ENCODE results near the gene ESRRG.

ESRRG gene

DNA sequence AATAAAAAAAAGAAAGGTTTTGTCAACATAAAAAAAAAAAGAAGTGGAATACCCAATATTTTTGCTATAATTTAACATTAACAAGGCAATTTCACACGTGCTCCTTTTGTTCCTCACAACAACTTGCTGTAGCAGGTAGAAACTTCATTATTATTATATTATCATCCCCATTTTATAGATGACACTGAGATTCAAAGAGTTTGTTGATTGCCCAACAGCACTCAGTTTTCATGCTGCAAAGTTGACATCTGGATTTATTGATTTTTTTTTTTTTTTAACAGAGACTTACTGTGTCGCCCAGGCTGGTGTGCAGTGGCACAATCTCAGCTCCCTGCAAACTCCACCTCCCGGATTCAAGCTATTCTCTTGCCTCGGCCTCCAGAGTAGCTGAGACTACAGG lies 8.9 kb upstream of the ESRRG start:
- no peak for DNase-seq (ENCODE audit: low spot score)
- in situ Hi-C loops (cut with MboI; ENCODE audit: low sequenced_read_pairs, unreplicated experiment), result no loop called here

DNA sequence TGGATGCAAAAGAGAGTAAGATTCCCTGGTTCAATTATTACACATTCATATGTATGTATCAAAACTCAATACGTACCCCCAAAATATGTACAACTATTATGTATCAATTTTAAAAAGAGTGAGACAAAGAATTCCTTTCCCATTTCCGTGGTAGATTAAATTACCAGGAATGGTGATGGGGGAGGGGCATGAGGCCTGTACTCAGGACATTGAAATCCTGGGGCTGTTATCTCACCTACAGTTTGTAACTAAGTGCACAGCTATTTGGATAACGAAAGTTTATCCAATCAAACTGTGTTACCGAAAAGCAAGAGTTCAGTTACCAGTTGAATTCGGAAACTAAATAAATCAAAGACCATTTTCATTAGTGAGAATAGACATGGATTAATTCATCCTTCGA lies 8.3 kb upstream of the ESRRG start:
- in situ Hi-C loops (cut with MboI; ENCODE audit: low sequenced_read_pairs, unreplicated experiment), result no loop called here
- TF ChIP-seq CTCF (IDR thresholded peaks at IDR 0.05; ENCODE audit: borderline replicate concordance, control extremely low read depth, extremely low read depth, insufficient read depth, missing control alignments), result no peak
- DNase-seq (ENCODE audit: low spot score), result no peak

More for the DNA sequence above, 8.9 kb upstream of the ESRRG start:
- TF ChIP-seq CTCF (IDR thresholded peaks at IDR 0.05; ENCODE audit: borderline replicate concordance, control extremely low read depth, extremely low read depth, insufficient read depth, missing control alignments), result no peak

DNA sequence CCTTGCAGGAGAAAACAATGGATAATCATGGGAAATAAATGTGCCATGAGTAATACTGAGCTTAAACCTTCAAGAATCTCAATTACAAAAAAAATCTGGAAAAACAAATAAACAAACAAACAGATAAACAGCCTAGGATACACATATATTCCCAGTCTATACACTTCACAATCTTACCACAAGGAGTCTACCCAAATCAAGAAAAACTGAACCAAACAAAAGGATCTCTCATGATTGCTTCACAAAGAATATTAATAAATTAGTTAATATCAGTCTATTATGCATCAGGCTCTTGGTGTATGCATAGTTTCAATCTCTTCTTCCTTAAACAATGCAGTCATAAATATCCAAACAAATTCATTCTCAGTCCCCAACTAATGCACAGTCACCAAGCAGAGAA lies 3.2 kb upstream of the ESRRG start:
- no peak for TF ChIP-seq CTCF (IDR thresholded peaks at IDR 0.05; ENCODE audit: borderline replicate concordance, control extremely low read depth, extremely low read depth, insufficient read depth, missing control alignments)
- in situ Hi-C loops (cut with MboI; ENCODE audit: low sequenced_read_pairs, unreplicated experiment), result no loop called here
- no peak for DNase-seq (ENCODE audit: low spot score)

- TF ChIP-seq CTCF (IDR thresholded peaks at IDR 0.05; ENCODE audit: borderline replicate concordance, control extremely low read depth, extremely low read depth, insufficient read depth, missing control alignments), result no peak
- in situ Hi-C loops (cut with MboI; ENCODE audit: low sequenced_read_pairs, unreplicated experiment), result no loop called here
- no peak for DNase-seq (ENCODE audit: low spot score)
Observed at GRCh38 chr1:216722821-216723220, 408 bp downstream of the ESRRG start.

GRCh38 chr1:216721863-216722262 lies 1.4 kb downstream of the ESRRG start:
- no peak for TF ChIP-seq CTCF (IDR thresholded peaks at IDR 0.05; ENCODE audit: borderline replicate concordance, control extremely low read depth, extremely low read depth, insufficient read depth, missing control alignments)
- in situ Hi-C loops (cut with MboI; ENCODE audit: low sequenced_read_pairs, unreplicated experiment), result no loop called here
- no peak for DNase-seq (ENCODE audit: low spot score)

DNA sequence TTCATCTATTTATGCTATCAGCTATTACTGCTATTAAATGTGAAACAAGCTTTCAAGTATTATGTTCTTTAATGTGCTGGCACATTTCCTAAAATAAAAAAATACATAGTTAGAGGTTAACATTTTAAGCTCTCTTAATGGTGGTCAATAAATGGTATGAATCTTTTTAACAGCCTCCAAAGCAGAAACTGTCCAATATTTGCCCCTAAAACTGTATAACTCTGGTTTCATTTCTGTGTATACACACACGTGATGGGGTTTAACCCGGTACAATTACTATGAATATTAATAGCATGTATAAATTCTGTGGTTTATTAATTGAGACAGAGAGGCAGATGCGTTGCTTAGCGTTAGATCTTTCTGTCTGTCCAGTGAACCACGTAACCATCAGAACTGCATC lies 2.2 kb downstream of the ESRRG start:
- in situ Hi-C loops (cut with MboI; ENCODE audit: low sequenced_read_pairs, unreplicated experiment), result no loop called here
- TF ChIP-seq CTCF (IDR thresholded peaks at IDR 0.05; ENCODE audit: borderline replicate concordance, control extremely low read depth, extremely low read depth, insufficient read depth, missing control alignments), result no peak
- DNase-seq (ENCODE audit: low spot score), result no peak

GRCh38 chr1:216711712-216712111 lies 11.5 kb downstream of the ESRRG start:
- no peak for TF ChIP-seq CTCF (IDR thresholded peaks at IDR 0.05; ENCODE audit: borderline replicate concordance, control extremely low read depth, extremely low read depth, insufficient read depth, missing control alignments)
- no peak for DNase-seq (ENCODE audit: low spot score)
- in situ Hi-C loops (cut with MboI; ENCODE audit: low sequenced_read_pairs, unreplicated experiment), result no loop called here

All from GM13976 (cell line).